Tibial nerve (tissue), 3 donors: ENCODE measurements around the gene MALRD1.

Experiments
- POLR2A ChIP-seq, 2 donors: fragments of 450-650 bp; IDR thresholded peaks; one replicate each; pipeline ENCODE4 v1.6.1; 2017; ENCODE audit warnings: antibody characterized with exemption in 2 of 2, mild to moderate bottlenecking in 2 of 2, moderate library complexity in 2 of 2
- TF ChIP-seq, protein P1 (sequence below), 5 experiments: fragments of 200-600 bp in 3 of 5; fragments of 450-650 bp in 2 of 5; sonication (generic) in 3 of 5; IDR thresholded peaks; one replicate each; pipeline ENCODE4 v1.5.1; 2016 to 2019; ENCODE audit warnings: antibody characterized with exemption in 5 of 5, mild to moderate bottlenecking in 3 of 5, moderate library complexity in 2 of 5

DNA sequence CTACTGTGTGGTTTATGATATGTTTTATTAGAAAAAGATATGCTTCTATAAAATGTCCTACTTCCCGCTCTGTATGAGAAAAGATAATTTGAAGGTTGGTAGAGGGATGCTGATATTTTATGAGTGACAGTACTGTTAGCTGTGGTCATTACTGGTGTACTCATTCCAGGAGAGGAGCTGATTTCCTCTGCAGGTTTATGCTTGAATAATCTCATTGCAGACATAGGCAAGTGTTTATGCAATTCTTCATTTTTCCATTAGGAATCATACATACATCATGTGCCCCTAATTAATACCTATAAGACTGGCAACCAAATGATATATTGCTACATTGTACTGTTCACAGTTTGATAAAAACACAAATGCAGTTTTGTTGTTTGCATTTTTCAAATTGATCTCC lies 269.4 kb downstream of the MALRD1 start:
- TF ChIP-seq, protein P1, sequence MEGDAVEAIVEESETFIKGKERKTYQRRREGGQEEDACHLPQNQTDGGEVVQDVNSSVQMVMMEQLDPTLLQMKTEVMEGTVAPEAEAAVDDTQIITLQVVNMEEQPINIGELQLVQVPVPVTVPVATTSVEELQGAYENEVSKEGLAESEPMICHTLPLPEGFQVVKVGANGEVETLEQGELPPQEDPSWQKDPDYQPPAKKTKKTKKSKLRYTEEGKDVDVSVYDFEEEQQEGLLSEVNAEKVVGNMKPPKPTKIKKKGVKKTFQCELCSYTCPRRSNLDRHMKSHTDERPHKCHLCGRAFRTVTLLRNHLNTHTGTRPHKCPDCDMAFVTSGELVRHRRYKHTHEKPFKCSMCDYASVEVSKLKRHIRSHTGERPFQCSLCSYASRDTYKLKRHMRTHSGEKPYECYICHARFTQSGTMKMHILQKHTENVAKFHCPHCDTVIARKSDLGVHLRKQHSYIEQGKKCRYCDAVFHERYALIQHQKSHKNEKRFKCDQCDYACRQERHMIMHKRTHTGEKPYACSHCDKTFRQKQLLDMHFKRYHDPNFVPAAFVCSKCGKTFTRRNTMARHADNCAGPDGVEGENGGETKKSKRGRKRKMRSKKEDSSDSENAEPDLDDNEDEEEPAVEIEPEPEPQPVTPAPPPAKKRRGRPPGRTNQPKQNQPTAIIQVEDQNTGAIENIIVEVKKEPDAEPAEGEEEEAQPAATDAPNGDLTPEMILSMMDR (IDR thresholded peaks at IDR 0.05): no peak
- TF ChIP-seq POLR2A (IDR thresholded peaks at IDR 0.05): no peak
